GM10847 (cell line): Measurements from ENCODE around the gene CYP26B1.

Experiments used
- POLR2A ChIP-seq: IDR thresholded peaks from 2 replicates; pipeline ENCODE4 v1.6.1; 2011; ENCODE audit not compliant: insufficient read length; ENCODE audit errors: extremely low read depth

Gene CYP26B1, protein sequence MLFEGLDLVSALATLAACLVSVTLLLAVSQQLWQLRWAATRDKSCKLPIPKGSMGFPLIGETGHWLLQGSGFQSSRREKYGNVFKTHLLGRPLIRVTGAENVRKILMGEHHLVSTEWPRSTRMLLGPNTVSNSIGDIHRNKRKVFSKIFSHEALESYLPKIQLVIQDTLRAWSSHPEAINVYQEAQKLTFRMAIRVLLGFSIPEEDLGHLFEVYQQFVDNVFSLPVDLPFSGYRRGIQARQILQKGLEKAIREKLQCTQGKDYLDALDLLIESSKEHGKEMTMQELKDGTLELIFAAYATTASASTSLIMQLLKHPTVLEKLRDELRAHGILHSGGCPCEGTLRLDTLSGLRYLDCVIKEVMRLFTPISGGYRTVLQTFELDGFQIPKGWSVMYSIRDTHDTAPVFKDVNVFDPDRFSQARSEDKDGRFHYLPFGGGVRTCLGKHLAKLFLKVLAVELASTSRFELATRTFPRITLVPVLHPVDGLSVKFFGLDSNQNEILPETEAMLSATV

DNA sequence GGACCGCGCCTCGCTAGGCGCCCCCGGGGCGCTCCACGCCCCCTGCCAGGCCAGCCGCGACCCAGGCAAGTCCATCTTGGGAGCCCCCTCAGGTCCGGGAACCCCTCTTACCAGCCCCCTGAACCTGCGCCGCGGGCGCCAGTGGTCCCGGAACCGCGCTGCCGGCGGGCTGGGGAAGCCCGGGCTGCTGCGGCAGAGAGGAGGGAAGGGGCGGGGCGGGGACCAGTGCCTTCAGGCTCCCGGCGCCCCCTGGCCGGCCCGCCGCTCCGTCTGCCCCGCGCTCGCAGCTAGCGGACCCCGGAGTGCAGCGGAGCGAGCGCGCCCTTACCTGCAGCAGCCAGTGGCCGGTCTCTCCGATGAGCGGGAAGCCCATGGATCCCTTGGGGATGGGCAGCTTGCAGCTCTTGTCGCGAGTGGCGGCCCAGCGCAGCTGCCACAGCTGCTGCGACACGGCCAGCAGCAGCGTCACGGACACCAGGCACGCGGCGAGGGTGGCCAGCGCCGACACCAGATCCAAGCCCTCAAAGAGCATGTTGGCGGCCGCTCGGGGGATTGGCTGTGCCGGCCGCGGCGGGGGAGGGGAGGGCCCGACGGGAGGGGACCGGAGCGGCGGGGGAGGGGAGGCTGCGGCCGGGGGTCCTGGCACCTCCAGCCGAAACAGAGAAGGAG is at the start of gene CYP26B1:
Gene CYP26B1, minus strand, starts transcription at position 560 of the 669 bp plus-strand sequence. Its CDS starts 28 bp downstream, at position 532.
- TF ChIP-seq POLR2A, result no peak

DNA sequence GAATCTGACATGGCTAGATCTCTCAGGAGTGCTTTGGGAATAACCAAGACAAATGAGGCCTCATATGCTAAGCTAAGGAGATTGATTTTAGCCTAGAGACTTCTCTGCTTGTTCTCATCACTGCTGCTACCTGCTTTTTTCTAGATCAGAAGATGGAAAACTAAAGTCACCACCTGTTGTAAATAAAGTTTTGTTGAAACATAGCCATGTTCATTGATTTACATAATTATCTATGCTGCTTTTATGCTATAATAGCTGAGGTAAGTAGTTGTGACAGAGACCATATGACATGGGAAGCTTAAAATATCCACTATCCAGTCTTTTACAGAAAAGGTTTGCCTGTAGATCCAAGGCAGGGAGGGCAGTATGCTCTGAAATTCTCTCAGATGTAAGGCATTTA is 46.1 kb upstream of the CYP26B1 start:
- TF ChIP-seq POLR2A, result no peak

DNA sequence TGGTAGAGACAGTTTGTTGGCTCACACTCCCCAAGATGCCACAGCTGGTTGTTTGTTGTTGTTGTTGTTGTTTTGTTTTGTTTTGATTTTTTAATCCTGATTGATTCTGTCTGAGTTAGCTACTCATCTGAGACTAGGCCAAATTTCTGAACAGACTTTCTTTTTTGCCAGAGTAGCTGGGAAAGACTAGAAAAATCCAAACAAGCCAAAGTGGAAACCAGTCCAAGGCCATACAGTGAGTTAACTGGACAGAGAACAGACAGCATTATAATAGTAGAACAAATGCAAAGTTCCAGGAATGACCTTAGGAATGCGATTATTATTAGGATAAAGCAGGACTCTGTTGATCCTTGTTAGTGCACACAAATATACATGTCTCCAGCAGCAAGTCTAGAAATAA is 43.8 kb upstream of the CYP26B1 start:
- no peak for TF ChIP-seq POLR2A

DNA sequence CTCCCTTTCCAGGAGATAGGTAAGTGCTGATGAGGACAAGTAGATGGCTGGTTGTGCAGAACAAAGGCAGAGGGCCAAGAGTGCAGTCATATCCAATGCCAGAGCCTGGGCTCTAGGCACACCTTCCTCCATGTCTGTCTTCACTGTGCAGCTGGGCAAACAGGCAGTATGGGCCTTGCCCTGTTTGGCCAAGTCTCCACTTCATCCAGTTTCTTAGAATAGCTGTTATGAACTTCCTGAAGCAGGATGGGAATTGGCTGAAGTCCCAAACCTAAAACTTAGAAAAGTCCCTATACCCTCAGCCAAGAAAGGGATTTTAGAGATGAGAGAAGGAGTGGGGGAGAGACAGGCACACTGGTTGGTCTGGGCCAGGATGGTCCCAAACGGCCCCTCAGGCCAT is 37.5 kb upstream of the CYP26B1 start:
- TF ChIP-seq POLR2A, result no peak

DNA sequence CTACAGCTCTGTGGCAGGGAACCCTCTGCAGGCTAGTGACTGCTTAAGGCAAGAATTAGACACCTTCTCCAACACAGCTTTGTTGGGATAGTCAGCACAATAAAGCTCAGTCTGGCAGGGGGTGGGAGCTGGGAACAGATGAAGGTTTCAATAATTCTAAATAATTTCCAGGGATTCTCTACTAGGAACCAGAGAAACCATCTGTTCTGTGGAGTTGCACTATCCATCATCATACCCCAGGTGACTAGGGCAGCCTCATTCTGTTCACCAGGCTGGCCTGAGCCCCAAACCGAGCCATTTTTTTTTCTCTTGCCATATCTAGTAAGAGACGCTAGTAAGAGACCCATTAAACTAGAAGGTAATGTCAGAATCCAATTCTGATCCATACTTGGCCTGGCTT is 35.8 kb upstream of the CYP26B1 start:
- no peak for TF ChIP-seq POLR2A

DNA sequence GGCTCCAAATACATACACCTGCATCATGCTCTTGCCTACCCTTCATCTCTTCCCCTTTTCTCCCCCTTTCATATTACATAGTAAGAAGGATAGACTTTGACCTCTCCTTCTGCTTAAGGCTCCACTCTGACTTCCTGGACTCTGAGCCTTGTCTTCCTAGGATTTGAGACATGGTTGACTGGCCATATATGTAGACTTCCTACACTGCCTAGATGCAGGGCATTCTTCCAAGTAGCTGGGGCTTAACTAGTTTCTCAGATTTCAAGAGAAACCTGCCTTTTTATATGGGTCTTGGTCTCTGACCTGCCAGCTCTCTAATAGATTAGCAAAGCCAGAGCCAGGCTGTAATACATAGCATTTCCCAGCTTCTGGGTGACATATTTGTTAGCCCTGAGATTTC is 35.4 kb upstream of the CYP26B1 start:
- TF ChIP-seq POLR2A, result no peak

DNA sequence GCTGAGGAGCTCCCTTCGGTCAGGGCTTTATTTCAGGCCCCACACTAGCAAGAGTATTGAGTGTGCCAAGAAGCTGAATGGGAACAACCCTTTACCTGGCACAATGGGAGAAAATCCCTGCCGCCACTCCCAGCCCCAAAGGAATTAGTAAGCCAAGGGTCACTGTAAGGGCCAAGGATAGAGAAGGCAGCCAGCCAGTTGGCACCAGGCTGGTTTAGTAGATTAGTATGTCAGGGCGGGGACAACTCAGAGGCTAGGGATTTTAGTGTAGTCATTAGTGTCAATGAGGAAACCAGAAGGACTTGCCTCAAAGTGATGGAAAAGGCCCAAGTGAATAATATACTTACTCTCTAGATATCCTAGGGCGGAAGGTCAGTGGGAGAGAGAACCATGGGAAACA is 34.9 kb upstream of the CYP26B1 start:
- no peak for TF ChIP-seq POLR2A

DNA sequence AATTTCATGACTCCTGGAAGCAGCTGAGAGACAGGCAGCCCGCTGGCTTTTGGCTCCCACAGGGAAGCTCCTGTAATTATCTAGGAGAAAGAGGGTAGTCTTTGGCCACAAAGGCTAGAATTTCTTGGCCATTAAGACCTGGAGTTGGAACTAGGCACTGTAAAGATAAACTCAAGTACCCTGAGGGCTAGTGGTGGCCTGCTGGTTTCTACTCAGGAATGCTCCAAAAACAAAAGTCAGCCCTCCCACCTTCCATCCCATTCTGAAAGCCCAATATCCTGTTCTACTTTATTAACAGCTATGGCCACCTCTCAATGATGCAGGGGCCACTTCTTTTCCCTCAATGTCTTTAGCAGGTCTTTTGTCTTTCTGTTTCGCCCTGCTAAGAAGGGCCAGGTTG is 34.0 kb upstream of the CYP26B1 start:
- no peak for TF ChIP-seq POLR2A

DNA sequence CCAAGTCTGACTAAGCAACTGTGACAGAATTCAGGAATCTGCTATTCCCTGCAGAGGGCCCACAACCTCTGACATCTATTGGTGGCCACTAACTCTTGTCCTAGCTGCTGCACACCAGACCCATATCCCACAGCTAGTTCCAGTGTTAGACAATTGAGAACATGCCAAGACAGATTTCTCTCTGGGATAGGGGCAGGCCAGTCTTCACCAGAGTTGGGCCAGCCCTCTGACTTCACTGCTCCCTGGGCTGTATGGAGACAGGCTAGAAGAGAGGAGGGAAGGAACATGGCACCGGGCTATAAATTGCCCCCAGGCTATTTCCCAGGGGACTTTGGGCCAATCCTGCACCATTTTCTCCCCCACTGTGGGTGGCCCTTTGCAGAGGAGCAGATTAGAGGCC is 32.7 kb upstream of the CYP26B1 start:
- TF ChIP-seq POLR2A, result no peak

DNA sequence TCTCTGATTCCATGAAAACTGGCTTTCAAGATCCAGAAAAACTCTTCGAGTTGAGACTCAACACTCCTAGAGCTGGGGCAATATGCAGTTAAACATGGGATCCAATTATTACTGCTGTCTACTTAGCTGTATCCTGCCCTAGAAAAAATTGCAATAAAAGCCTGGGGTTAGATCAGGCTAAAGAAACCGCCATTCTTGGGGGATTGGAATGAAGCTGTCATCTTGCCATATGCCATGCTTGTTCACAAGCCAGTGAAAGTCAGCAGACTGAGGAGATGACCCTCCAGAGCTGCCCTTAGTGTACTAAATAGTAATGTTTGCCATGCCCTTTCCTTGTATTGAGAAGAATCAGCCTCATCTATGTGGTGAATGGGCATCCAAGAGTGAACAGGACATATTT is 30.9 kb upstream of the CYP26B1 start:
- no peak for TF ChIP-seq POLR2A

DNA sequence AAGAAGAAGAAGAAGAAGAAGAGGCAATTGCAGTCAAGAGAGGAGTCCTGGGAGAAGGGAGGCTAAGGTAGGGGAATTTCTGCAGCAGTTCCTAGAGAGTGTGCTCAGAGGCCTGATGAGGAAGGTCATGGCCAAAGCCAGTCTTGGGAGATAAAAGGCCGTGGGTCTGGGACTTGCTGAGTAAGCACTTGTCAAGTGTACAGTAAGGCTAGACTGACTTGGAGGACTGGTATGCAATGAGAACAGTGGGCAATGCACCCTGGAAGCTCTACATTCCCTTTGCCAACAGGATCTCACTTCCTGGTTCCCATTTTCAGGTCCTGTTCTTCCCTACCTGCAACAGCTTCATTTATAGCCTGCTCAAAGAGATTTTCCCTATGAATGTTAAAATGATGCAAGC is 28.6 kb upstream of the CYP26B1 start:
- no peak for TF ChIP-seq POLR2A

DNA sequence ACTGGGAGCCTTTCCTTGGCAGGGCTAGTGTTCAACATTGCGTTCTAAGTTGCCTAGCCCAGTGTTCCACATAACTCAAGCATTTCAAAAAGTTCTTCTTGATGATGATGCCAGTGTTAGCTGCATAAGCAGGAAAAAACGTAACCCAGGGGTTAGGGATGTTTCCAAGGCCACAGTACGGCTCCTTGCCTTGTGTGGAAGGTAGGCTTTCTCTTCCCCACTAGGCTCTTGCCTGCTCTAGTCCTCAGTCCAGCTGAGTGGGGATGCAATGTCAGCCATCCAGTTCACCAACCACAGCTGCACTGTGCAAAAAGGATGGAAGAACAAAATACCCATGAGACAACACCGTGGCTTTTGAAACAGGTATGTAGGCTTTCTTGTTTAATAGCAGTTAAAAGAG is 28.0 kb upstream of the CYP26B1 start:
- TF ChIP-seq POLR2A, result no peak

DNA sequence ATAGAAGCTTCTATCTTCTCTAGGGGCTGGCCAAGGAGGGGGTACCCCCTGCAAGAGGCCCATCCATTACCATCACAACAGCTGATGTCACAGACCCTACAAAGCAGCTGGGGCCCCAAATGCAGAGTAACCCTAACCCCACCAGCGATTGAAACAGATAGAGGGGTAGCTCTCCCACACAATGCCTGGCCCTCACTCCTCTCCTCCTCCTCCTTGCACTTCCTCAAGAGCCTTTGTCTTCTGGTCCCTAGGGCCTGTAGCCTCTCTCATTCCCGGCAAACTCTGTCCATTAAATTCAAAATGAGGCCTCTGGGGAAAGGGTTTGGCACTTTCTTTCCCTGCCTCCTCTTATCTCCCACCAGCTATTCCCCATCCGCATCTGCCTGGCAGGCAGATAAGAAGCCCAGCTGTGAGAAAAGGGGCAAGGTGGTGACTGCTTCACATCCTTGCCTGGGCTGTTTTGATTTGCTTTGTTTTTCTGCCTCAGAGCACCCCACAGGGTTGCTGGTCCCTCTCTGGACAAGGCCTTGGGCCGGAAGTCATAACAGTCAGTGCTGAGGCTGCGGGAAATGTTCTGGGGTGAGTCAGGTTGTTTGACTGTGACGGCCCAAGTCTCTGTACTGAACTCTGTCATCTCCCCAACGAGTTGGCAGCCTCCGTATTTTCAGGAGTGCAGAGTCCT is 26.1 kb upstream of the CYP26B1 start:
- TF ChIP-seq POLR2A, result no peak

DNA sequence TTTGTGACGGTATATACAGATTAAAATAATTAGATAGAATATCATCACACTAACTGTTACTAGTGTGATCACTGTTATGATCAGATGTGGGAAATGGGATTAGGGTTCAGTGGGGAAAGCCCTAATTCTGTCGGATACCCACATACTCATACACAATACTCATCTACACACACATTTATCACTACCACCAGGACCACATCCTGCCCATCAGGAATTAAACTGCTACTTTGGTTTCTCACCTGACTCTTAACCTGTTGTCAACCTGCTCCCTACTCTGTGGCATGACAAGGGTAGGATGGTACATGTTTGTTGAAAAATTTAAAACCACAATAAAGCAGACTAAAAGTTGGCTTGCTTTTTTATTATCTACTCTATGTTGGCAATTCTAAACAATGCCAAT is 24.8 kb upstream of the CYP26B1 start:
- TF ChIP-seq POLR2A, result no peak

DNA sequence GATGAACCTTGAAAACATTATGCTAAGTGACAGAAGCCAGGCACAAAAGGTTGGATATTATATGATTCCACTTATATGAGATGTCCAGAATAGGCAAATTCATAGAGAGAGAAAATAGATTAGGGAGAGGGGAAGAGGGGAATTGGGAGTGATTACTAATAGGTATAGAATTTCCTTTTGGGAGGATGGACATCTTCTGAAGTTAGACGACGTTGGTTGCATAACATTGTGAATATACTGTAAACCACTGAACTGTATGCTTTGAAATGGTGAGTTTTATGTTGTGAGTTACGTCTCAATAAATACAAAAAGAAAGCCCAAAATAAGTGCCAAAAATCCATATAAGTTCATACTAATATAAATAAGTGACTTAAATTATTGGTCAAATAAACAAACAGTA is 18.6 kb upstream of the CYP26B1 start:
- no peak for TF ChIP-seq POLR2A

DNA sequence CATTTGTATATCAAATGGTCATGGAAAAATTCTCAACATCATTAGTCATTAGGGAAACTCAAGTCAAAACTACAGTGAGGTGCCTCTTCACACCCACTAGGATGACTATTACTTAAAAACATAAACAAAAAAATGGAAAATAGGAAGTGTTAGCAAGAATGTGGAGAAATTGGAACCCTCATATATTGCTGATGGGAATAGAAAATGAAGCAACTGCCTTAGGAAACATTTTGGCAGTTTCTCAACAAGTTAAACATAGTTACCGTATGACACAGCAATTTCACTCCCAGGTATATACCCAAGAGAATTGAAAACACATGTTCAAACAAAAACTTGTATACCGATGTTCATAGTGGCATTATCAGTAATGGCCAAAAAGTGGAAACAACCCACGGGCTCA is 18.1 kb upstream of the CYP26B1 start:
- TF ChIP-seq POLR2A, result no peak
